Activated T-cell treated with anti-CD3 and anti-CD28 coated beads, Interleukin-2, amount 50 U/mL, for 4 hours (primary cell): Measurements from ENCODE around the gene POU3F3. TPM values are rescaled to one million over a fixed set of nuclear protein-coding genes. Genes with fewer than 3 reads are reported as not detected.
A peak's percentile ranks its signal among the peaks of the same experiment; 100 is the strongest.

Source experiments
- ATAC-seq, 2 donors: fragments of 200-7000 bp; cut with Tn5 transposase; one replicate each; pipeline ENCODE4 v1.10.0; 2021
- DNase-seq: peaks from one replicate; pipeline ENCODE4 v3.0.0-alpha.2; 2020
- H3K27me3 Mint-ChIP-seq: one replicate; pipeline ENCODE4 v1.8.0; 2021; ENCODE audit warnings: low read depth, mixed read lengths
- H3K36me3 Mint-ChIP-seq: one replicate; pipeline ENCODE4 v1.8.0; 2022; ENCODE audit warnings: mixed read lengths; ENCODE audit not compliant: insufficient read depth
- H3K4me1 Mint-ChIP-seq: one replicate; pipeline ENCODE4 v1.8.0; 2021; ENCODE audit warnings: low read depth, mixed read lengths
- H3K4me3 Mint-ChIP-seq: one replicate; pipeline ENCODE4 v1.8.0; 2021; ENCODE audit warnings: mild to moderate bottlenecking, moderate library complexity, mixed read lengths
- H3K9me3 Mint-ChIP-seq: one replicate; pipeline ENCODE4 v1.8.0; 2021; ENCODE audit warnings: mixed read lengths
- total RNA-seq, 3 donors: library from RNA; stranded (reverse); gene quantifications; one replicate each; pipeline ENCODE4 v1.2.1, GENCODE V29; 2021

The POU3F3 gene
- total RNA-seq, 3 donors from 2014 or later: not detected

DNA sequence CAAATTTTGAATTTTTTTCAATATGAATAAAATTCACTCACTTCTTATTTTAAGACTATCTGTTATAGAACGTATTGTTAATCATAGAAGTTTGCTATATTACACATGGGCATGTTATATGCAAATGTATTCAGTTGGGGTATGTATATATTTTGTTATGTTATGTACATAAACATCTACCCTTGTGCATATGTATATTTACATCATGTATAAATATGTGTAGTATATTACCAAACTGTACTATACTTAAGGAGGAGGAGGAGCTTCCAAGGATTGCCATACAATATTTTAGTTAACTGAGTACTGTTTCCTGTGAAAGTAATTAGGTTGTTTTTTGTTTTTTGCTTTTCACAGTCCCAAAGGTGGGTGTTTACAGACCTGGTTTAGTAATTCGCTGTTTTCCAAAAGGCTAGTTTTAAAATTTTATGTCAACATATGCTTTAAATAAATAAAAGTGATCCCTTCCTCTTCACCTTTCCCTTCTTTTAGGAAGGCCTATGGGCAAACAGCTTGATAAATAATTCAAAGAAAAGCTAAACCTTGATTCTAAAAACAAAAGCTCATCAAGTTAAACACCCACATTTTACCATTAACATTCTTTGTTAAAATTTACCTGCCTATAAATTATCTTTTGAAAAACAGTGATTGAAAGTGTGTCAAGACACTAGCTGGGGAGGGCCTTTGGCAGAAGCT, 12.9 kb upstream of the POU3F3 start:
- no peaks in the 10 kb centered on the region for H3K36me3 Mint-ChIP-seq
- H3K4me1 Mint-ChIP-seq: peaks cover 9% of the 10 kb centered on the region
- H3K9me3 Mint-ChIP-seq: no peaks in the 10 kb centered on the region
- DNase-seq (no peak), ATAC-seq (no peak)
- H3K4me3 Mint-ChIP-seq: no peak overlapping the region
- peaks cover 44% of the 10 kb centered on the region for H3K27me3 Mint-ChIP-seq

DNA sequence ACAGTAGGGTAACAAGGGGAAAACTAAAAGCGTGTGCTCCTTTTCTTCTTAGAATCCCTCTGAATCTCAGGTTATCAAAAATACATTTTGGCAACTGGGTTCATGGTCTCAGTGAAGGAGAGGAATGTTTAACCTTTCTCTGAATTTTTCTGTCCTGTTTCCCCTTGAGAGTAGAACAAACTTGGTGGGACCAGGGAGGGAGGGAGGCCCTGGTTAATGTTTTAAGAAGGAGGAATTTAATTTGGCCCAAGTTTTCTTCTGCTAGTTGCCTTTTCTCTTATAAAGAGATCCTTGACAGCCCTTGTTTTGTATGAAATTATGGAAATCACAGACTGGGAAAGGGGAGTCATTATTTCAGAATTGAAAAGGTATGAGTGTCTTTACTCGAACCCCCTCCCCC, 12.2 kb upstream of the POU3F3 start:
- peaks cover 9% of the 10 kb centered on the region for H3K4me1 Mint-ChIP-seq
- H3K27me3 Mint-ChIP-seq: peaks cover 50% of the 10 kb centered on the region
- ATAC-seq (no peak), DNase-seq (no peak)
- H3K4me3 Mint-ChIP-seq: no peak overlapping the region
- no peaks in the 10 kb centered on the region for H3K36me3 Mint-ChIP-seq
- H3K9me3 Mint-ChIP-seq: no peaks in the 10 kb centered on the region

DNA sequence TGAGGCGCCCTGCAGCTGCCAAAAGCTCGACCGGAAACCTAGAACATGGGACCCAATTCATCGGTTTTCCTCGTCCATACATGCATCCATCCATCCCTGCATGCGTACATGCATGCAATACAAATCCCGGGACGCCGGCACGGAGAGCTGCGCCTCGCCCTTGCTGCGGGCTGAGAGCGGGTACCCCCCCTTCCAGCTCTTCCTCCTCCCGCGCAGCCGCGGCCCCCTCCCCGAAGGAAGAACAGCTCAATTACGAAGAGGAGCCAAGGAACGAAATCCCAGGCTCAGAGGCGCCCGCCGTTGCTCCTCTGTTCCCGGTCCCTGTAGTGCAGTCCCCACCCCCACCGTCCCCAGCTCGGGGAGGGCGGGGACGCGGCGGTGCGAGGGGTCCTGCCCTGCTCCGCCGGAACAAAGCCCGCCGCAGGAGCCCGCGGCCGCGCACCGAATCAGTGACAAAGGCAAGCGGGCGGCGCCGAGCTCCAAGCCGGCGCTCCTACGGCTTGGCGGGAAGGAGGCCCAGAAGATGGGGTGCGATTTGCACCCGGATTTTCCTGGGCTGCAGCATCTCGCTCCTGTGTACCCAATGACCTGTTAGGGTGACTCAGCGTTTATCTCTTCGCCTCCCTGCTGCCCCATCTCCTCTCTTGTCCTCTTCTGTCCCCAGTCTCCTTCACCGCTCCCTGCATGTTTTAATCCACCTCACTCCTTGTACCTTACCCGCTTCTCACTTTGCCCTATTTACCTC, 8.9 kb upstream of the POU3F3 start:
- no peaks in the 10 kb centered on the region for H3K36me3 Mint-ChIP-seq
- no peaks in the 10 kb centered on the region for H3K9me3 Mint-ChIP-seq
- H3K4me3 Mint-ChIP-seq: no peak overlapping the region
- H3K4me1 Mint-ChIP-seq: peaks cover 9% of the 10 kb centered on the region
- DNase-seq (no peak), ATAC-seq (no peak)
- H3K27me3 Mint-ChIP-seq: peaks cover 73% of the 10 kb centered on the region

DNA sequence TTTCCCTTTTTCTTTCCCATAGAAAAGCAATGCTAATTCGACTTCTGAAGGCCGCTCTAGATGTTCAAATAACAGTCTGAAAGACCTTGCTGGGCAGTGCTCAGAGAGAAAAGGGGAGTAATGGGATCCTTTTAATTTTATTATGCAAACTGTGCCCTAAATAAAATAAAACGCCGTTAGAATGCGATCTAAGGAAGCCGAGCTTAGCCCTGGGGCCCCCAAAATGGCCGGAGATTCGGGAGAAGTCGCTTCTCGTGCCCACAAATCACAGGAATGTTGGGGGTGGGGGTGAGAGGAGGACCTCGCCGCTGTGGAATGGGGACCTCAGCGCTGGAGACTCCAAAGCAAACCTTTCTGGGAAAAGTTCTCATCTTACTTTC, 8.4 kb upstream of the POU3F3 start:
- Mint-ChIP-seq H3K4me3 (no peak overlapping the region), H3K9me3 (no peaks in the 10 kb centered on the region), H3K4me1 (peaks cover 9% of the 10 kb centered on the region), H3K36me3 (no peaks in the 10 kb centered on the region), H3K27me3 (peaks cover 78% of the 10 kb centered on the region)
- DNase-seq: no peak
- no peak for ATAC-seq

DNA sequence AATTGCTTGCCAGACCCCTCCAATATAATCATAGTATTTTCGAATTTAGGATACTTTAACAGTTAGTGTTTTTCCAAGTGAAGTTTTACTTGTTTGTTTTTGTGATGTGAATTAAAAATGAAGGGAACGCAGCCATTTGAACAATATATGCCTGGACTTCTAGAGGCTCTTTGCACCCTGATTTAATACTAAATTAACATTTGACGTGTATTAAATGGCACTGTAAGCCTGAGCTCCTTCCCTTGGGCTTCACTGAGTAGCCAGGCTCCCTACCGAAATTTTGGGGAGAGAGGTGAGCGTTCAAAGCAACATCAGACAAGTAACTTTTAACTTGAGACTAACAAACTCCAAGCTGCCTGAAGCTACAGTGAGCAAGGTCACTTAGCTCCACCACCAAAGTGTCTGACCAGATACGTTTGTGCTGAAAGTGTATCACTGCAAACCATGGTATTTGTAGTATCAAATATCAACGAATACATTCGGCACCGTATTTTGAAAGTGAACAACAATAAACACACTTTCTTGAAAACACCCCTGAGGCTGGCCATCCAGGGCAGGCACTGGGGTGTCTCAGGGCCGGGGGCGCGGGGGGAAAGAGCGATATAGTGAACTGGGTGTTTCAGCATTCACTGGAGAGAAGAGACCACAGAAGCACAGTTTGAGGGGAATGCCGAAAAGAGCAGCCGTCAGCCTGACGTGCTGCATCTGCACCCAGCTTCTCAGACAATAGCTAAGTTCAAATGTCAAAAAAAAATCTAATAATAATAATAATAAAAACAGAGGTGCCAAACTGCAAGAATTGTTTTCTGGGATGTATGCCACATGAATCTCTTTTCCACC, 7.7 kb upstream of the POU3F3 start:
- no peaks in the 10 kb centered on the region for H3K36me3 Mint-ChIP-seq
- H3K27me3 Mint-ChIP-seq: peaks cover 84% of the 10 kb centered on the region
- ATAC-seq (no peak), DNase-seq (no peak)
- H3K4me3 Mint-ChIP-seq: no peak overlapping the region
- H3K4me1 Mint-ChIP-seq: peaks cover 9% of the 10 kb centered on the region
- no peaks in the 10 kb centered on the region for H3K9me3 Mint-ChIP-seq

DNA sequence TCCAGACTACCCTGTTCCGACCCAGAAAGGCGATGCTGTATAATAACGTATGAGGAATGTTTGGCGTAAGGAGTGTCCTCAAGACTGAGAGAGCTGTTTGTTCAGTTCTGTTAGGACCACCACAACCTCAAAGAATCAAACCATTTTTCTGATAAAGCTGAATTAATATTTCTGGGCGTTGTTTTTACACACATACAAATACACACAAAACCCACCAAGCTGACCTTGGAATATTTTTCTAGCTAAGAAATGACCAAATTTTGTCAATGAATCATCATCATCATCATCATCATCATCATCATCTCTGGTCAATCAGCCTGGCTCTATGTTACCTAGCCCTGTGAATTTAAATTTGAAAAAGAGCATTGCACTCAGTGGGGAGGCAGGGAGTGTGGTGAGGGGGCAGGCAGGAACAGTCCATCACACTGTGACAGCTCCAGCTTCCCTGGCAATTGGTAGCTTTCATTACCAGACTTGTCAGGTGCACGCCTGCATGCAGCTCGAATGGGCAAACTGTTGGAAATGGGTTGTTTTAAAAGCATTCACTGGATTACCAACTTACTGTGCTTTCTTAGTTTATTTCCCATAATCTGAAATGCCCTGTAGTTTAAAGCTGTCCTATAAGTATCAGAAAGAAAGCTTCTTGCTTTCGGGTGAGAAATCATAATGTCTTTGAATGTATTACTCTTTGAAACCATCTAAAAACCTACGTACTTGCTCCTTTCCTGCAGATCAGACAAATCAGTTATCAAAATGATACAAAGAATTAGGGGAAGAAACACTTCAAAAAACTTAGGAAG, 6.9 kb upstream of the POU3F3 start:
- ATAC-seq (no peak), DNase-seq (no peak)
- no peak overlapping the region for H3K4me3 Mint-ChIP-seq
- peaks cover 84% of the 10 kb centered on the region for H3K27me3 Mint-ChIP-seq
- H3K36me3 Mint-ChIP-seq: no peaks in the 10 kb centered on the region
- H3K9me3 Mint-ChIP-seq: no peaks in the 10 kb centered on the region
- peaks cover 12% of the 10 kb centered on the region for H3K4me1 Mint-ChIP-seq

DNA sequence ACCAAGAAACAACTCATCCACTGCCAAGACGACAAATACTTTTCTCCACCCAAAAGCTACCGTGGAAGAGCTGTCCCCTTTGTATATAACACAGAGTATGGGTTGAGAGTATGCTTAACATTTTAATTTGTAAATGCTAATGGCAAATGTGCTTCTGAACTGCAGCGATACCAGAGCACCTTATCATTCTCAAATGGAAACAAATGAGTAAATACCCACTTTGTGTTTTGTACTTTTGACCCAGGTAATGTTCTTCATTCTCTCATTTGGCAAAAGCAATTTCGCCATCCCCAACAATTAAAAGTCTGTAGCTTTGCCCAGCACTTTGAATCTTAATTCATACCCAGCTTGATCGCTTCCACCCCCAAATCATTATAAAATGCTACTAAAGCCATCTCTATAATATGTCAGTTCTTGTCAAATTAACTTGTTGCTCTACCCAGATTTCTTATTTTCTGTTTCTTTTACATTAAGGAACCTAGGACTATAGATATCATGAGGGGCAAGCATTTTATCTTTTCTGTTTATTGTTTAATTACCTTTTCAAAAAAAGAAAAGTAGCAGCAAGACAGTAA, 6.2 kb upstream of the POU3F3 start:
- no peaks in the 10 kb centered on the region for H3K36me3 Mint-ChIP-seq

DNA sequence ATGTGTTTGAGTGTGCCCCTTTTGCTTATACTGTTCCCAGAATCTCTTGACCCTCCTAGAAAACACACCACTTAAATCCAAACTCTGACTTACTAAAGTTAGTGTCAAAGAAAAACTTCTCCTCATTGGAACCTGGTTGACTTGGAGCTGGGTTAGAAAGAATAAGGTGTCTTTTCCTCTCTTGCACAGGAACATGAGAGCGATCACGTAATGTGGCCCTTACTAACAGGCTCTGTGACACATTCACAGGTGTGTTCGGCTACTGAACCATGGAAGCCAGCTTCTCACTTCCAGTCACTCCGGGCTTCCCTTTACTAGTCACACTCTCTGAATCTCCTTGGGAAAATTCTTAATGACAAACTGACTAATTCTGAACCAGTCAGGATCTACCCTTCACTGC, 5.4 kb upstream of the POU3F3 start:
- no peak for ATAC-seq
- Mint-ChIP-seq H3K4me1 (peaks cover 22% of the 10 kb centered on the region), H3K4me3 (no peak overlapping the region), H3K27me3 (peaks cover 85% of the 10 kb centered on the region), H3K36me3 (no peaks in the 10 kb centered on the region), H3K9me3 (no peaks in the 10 kb centered on the region)
- no peak for DNase-seq

More for the DNA sequence above, 6.2 kb upstream of the POU3F3 start:
- Mint-ChIP-seq H3K9me3 (no peaks in the 10 kb centered on the region), H3K27me3 (peaks cover 81% of the 10 kb centered on the region), H3K4me3 (no peak overlapping the region), H3K4me1 (peaks cover 15% of the 10 kb centered on the region)
- DNase-seq (no peak), ATAC-seq (no peak)

DNA sequence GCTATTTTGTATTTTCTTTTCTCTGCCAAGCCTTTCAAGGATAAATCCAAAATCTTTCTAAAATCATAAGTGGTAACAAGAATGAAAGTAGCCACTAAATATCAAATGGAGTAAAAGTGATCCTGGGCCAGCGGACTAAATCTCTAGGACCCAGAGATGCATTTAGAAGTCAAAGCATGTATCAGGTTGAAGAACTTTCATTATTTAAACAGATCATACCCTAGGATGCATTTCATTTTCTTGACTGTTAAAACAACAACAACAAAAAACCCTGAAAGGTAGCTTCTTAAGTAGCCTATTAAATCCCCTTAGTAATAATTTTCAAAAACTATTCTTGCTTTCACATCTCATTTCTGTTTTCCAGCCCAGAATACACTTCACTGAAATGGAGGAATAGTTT, 4.8 kb upstream of the POU3F3 start:
- ATAC-seq (no peak), DNase-seq (no peak)
- H3K4me3 Mint-ChIP-seq: no peak overlapping the region
- H3K36me3 Mint-ChIP-seq: no peaks in the 10 kb centered on the region
- H3K9me3 Mint-ChIP-seq: no peaks in the 10 kb centered on the region
- H3K4me1 Mint-ChIP-seq: peaks cover 24% of the 10 kb centered on the region
- peaks cover 84% of the 10 kb centered on the region for H3K27me3 Mint-ChIP-seq

DNA sequence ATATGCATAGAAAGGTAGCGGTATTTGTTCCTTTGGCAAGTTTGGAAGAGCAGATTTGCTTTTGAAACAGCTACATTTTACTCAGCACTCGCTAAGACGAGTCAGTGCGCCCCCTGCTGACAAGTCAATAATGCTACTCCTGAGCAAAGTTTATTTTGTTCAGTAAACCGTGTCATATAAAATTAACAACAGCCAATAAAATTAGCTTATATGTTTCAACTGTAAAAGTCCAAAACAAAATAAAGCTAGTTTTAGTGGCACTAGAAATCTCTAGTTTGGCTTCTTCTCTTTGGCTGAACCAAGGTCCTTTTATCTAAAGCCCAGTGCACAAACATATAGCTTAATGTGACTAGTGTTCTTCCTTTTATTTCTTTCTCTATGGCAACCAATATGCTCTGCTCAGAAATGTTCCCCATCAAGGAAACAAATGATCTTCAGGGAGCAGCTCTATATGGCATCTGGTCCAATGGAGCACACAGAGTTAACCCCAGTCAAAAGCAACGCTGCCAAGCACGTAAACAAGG, 4.2 kb upstream of the POU3F3 start:
- DNase-seq: peak; percentile 37
- ATAC-seq: no peak
- Mint-ChIP-seq H3K9me3 (no peaks in the 10 kb centered on the region), H3K36me3 (no peaks in the 10 kb centered on the region), H3K4me3 (no peak overlapping the region), H3K27me3 (peaks cover 86% of the 10 kb centered on the region), H3K4me1 (peaks cover 27% of the 10 kb centered on the region)

DNA sequence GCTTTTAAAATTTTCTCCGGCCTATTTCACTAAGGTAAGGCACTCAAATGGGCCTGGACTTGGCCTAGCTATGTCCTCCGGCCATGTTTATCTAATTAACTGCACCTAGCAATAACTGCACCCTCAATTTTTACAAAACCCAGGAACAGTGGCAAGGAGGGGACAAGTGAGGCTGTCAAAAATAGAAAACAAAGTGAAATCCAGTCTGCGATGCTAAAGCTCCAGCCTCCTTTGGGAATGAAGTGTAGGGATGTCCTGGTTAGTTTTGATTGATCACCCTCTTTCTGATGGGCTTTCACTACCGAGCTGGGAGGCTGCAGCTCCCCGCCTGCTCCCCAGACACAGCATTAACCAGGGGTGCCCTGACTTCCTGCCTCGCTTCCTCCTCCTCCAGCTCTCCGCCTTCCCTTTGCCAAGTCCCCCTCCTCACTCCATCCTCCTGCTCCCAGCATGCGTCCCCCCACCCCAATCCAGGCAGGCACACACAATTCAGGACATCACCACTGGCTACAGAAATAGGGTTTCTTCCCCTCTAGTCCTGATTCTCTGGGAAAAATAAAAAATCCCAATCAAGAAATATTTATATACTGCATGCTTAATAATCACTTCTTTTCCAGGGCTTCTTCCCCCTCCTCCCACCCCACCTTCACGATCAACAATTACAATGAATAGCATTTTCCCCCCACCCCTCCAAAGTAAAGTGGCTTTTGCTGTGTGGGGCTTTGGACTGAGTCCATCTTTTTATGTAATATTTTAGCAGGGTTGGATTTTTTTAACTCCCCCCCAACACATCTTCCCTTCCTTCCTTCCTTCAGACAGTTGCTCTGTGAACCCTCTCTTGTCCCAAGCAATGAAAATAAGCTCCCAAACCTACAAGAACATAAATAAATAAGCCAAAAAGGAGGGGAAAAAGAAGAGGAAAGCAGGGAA, 3.3 kb upstream of the POU3F3 start:
- Mint-ChIP-seq H3K36me3 (no peaks in the 10 kb centered on the region), H3K9me3 (no peaks in the 10 kb centered on the region), H3K27me3 (peaks cover 81% of the 10 kb centered on the region), H3K4me1 (peaks cover 24% of the 10 kb centered on the region), H3K4me3 (no peak overlapping the region)
- ATAC-seq (no peak), DNase-seq (no peak)

DNA sequence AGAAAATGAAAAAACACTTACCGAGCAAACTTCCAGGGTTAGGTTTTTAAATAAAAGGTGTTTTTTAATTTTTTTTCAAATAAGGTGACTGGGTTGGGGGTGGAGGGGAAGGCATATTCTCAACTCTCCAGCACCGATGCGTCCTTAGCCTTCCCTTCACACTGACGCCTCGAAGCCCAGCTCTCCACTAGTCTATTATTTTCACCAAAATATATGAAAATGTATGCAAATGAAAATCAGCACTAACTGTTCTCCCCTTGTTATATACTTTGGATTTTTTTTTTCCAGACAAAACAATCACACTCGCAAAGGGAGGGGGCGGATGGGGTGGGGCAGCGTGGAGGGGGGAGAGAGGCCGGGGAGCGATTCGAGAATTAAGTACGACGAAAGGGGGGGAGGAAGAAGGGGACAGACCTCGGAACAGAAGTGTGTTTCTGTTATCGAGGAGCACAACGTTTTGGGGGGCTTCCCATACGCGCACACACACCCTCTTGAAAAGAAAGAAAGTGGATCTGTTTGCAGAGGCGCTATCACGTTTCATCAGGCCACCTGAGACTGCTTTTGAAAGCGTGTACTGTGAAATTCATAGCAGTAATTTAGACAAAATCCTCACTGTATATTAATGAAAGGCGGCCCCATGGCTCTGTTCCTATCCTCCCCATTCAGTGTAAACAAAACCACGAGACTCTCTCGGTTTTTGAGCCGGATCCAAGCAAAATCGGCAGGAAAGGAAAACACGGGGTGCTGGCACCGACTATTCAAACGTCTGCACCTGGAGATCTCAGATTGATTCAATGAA, 2.4 kb upstream of the POU3F3 start:
- H3K4me1 Mint-ChIP-seq: peaks cover 27% of the 10 kb centered on the region
- DNase-seq (no peak), ATAC-seq (no peak)
- H3K27me3 Mint-ChIP-seq: peaks cover 75% of the 10 kb centered on the region
- H3K36me3 Mint-ChIP-seq: no peaks in the 10 kb centered on the region
- peak overlapping the region; percentile 11 for H3K4me3 Mint-ChIP-seq
- H3K9me3 Mint-ChIP-seq: no peaks in the 10 kb centered on the region
